ENCODE data around the gene TMC3. TPM values are rescaled to one million over a fixed set of nuclear protein-coding genes. Genes with fewer than 3 reads are reported as not detected.

TMC3 gene
- total and polyA plus RNA-seq, 7 experiments from 2014 or later, result not detected

- POLR2A ChIA-PET, result no interaction called here
- ATAC-seq (no peak), DNase-seq (no peak)
- Histone ChIP-seq H3K4me1 (ENCODE audit: control insufficient read depth in 2 of 2, insufficient read depth in 2 of 2, low read length in 2 of 2) (peaks cover 0 to 4% of the 10 kb centered on the region in 2 donors), H3K9me3 (ENCODE audit: control insufficient read depth in 2 of 3, low read length in 3 of 3) (no peaks in the 10 kb centered on the region), H3K27ac (ENCODE audit: low read depth, low read length) (no peak overlapping the region), H3K27me3 (ENCODE audit: control insufficient read depth in 2 of 2, insufficient read depth in 2 of 2, low read length in 2 of 2) (no peaks in the 10 kb centered on the region), H3K4me3 (ENCODE audit: low read length) (no peak overlapping the region), H3K36me3 (ENCODE audit: control insufficient read depth in 2 of 3, insufficient read depth in 3 of 3, low read length in 3 of 3) (no peaks in the 10 kb centered on the region)
- no peaks in the 10 kb centered on the region for H3K36me3 Mint-ChIP-seq
- H3K4me3 Mint-ChIP-seq, result no peak overlapping the region
- CTCF ChIA-PET, result no interaction called here
- peaks cover 0 to 19% (median 7%) of the 10 kb centered on the region in 5 donors for H3K27me3 Mint-ChIP-seq
- intact Hi-C loops (cut with micrococcal nuclease), result loop anchor here in 1 of 2 donors (5.0 kb wide), 1 partner anchor 783 kb away; no protein-coding TSS in a partner anchor
- peaks cover 10 to 24% (median 18%) of the 10 kb centered on the region in 7 donors for H3K4me1 Mint-ChIP-seq
- H3K27ac Mint-ChIP-seq, result no peak overlapping the region
- H3K9me3 Mint-ChIP-seq, result peaks cover 0 to 5% (median 0%) of the 10 kb centered on the region in 11 donors
Measured at GRCh38 chr15:81413851-81414250, 39.8 kb upstream of the TMC3 start.

GRCh38 chr15:81411969-81412633, 38.1 kb upstream of the TMC3 start:
- ChIA-PET CTCF (interaction anchor here (1.1 kb wide), 1 partner anchor 146 kb away, joined by 3 read pairs; no protein-coding TSS in a partner anchor), POLR2A (no interaction called here)
- no peaks in the 10 kb centered on the region for H3K27me3 ChIP-seq (ENCODE audit: control insufficient read depth in 2 of 2, insufficient read depth in 2 of 2, low read length in 2 of 2)
- H3K27me3 Mint-ChIP-seq, result peaks cover 0 to 29% (median 7%) of the 10 kb centered on the region in 5 donors
- intact Hi-C loops (cut with micrococcal nuclease), result loop anchor here (2.0 to 5.0 kb wide), 5 partner anchors 69 to 785 kb away; partner anchors contain the start of gene MEX3B (in 1 of the 2)
- no peak overlapping the region for H3K4me3 ChIP-seq (ENCODE audit: low read length)
- no peaks in the 10 kb centered on the region for H3K36me3 Mint-ChIP-seq
- ATAC-seq, result no peak
- peaks cover 0 to 4% of the 10 kb centered on the region in 2 donors for H3K4me1 ChIP-seq (ENCODE audit: control insufficient read depth in 2 of 2, insufficient read depth in 2 of 2, low read length in 2 of 2)
- no peaks in the 10 kb centered on the region for H3K9me3 ChIP-seq (ENCODE audit: control insufficient read depth in 2 of 3, low read length in 3 of 3)
- no peak overlapping the region for H3K27ac Mint-ChIP-seq
- no peaks in the 10 kb centered on the region for H3K36me3 ChIP-seq (ENCODE audit: control insufficient read depth in 2 of 3, insufficient read depth in 3 of 3, low read length in 3 of 3)
- no peak overlapping the region for H3K27ac ChIP-seq (ENCODE audit: low read depth, low read length)
- no peak for DNase-seq
- H3K9me3 Mint-ChIP-seq, result peaks cover 0 to 5% (median 0%) of the 10 kb centered on the region in 11 donors
- H3K4me3 Mint-ChIP-seq, result no peak overlapping the region
- peaks cover 10 to 24% (median 18%) of the 10 kb centered on the region in 7 donors for H3K4me1 Mint-ChIP-seq

GRCh38 chr15:81411051-81411450, 37.0 kb upstream of the TMC3 start:
- Histone ChIP-seq H3K27me3 (ENCODE audit: control insufficient read depth in 2 of 2, insufficient read depth in 2 of 2, low read length in 2 of 2) (no peaks in the 10 kb centered on the region), H3K36me3 (ENCODE audit: control insufficient read depth in 2 of 3, insufficient read depth in 3 of 3, low read length in 3 of 3) (no peaks in the 10 kb centered on the region), H3K4me3 (ENCODE audit: low read length) (no peak overlapping the region), H3K9me3 (ENCODE audit: control insufficient read depth in 2 of 3, low read length in 3 of 3) (no peaks in the 10 kb centered on the region), H3K4me1 (ENCODE audit: control insufficient read depth in 2 of 2, insufficient read depth in 2 of 2, low read length in 2 of 2) (peaks cover 0 to 4% of the 10 kb centered on the region in 2 donors), H3K27ac (ENCODE audit: low read depth, low read length) (no peak overlapping the region)
- Mint-ChIP-seq H3K36me3 (no peaks in the 10 kb centered on the region), H3K27ac (peak overlapping the region in 2 of 9 donors; percentile 30 to 43), H3K4me3 (no peak overlapping the region), H3K9me3 (peaks cover 0 to 5% (median 0%) of the 10 kb centered on the region in 11 donors), H3K27me3 (peaks cover 0 to 33% (median 7%) of the 10 kb centered on the region in 5 donors), H3K4me1 (peaks cover 10 to 24% (median 18%) of the 10 kb centered on the region in 7 donors)
- ATAC-seq, result no peak
- DNase-seq, result no peak
- ChIA-PET POLR2A (no interaction called here), CTCF (interaction anchor here (0.7 to 1.7 kb wide), 8 partner anchors 71 to 796 kb away, joined by 3 to 4 read pairs (median 3); no protein-coding TSS in a partner anchor)
- intact Hi-C loops (cut with micrococcal nuclease), result loop anchor here (2.0 to 5.0 kb wide), 5 partner anchors 70 to 786 kb away; partner anchors contain the start of gene MEX3B (in 1 of the 2)

- ChIA-PET POLR2A (no interaction called here), CTCF (interaction anchor here (0.6 to 1.7 kb wide), 11 partner anchors 10 to 874 kb away, joined by 3 to 6 read pairs (median 3); no protein-coding TSS in a partner anchor)
- Histone ChIP-seq H3K36me3 (ENCODE audit: control insufficient read depth in 2 of 3, insufficient read depth in 3 of 3, low read length in 3 of 3) (no peaks in the 10 kb centered on the region), H3K27ac (ENCODE audit: low read depth, low read length) (no peak overlapping the region), H3K27me3 (ENCODE audit: control insufficient read depth in 2 of 2, insufficient read depth in 2 of 2, low read length in 2 of 2) (peaks cover 0 to 3% of the 10 kb centered on the region in 2 donors), H3K4me3 (ENCODE audit: low read length) (no peak overlapping the region), H3K4me1 (ENCODE audit: control insufficient read depth in 2 of 2, insufficient read depth in 2 of 2, low read length in 2 of 2) (peaks cover 0 to 4% of the 10 kb centered on the region in 2 donors), H3K9me3 (ENCODE audit: control insufficient read depth in 2 of 3, low read length in 3 of 3) (no peaks in the 10 kb centered on the region)
- ATAC-seq, result peak; percentile 80
- H3K9me3 Mint-ChIP-seq, result peaks cover 0 to 5% (median 0%) of the 10 kb centered on the region in 11 donors
- DNase-seq, result peak in 7 of 9 donors; percentile 37 to 77 (median 69)
- H3K27ac Mint-ChIP-seq, result peak overlapping the region in 5 of 9 donors; percentile 13 to 86 (median 38)
- H3K27me3 Mint-ChIP-seq, result peaks cover 0 to 36% (median 7%) of the 10 kb centered on the region in 5 donors
- H3K4me1 Mint-ChIP-seq, result peaks cover 10 to 21% (median 17%) of the 10 kb centered on the region in 7 donors
- intact Hi-C loops (cut with micrococcal nuclease), result loop anchor here (1.0 to 5.0 kb wide), 6 partner anchors 70 to 788 kb away; partner anchors contain the start of gene MEX3B (in 1 of the 2)
- H3K4me3 Mint-ChIP-seq, result peak overlapping the region in 1 of 10 donors; percentile 35
- H3K36me3 Mint-ChIP-seq, result no peaks in the 10 kb centered on the region
Measured at GRCh38 chr15:81410318-81410753, 36.3 kb upstream of the TMC3 start.

GRCh38 chr15:81407718-81408117, 33.7 kb upstream of the TMC3 start:
- Histone ChIP-seq H3K27me3 (ENCODE audit: control insufficient read depth in 2 of 2, insufficient read depth in 2 of 2, low read length in 2 of 2) (peaks cover 0 to 3% of the 10 kb centered on the region in 2 donors), H3K27ac (ENCODE audit: low read depth, low read length) (no peak overlapping the region), H3K36me3 (ENCODE audit: control insufficient read depth in 2 of 3, insufficient read depth in 3 of 3, low read length in 3 of 3) (no peaks in the 10 kb centered on the region), H3K4me1 (ENCODE audit: control insufficient read depth in 2 of 2, insufficient read depth in 2 of 2, low read length in 2 of 2) (peaks cover 0 to 4% of the 10 kb centered on the region in 2 donors), H3K4me3 (ENCODE audit: low read length) (no peak overlapping the region), H3K9me3 (ENCODE audit: control insufficient read depth in 2 of 3, low read length in 3 of 3) (no peaks in the 10 kb centered on the region)
- H3K27ac Mint-ChIP-seq, result no peak overlapping the region
- peaks cover 0 to 38% (median 5%) of the 10 kb centered on the region in 5 donors for H3K27me3 Mint-ChIP-seq
- ATAC-seq (no peak), DNase-seq (no peak)
- CTCF ChIA-PET, result interaction anchor here (1.0 kb wide), 1 partner anchor 142 kb away, joined by 5 read pairs; no protein-coding TSS in a partner anchor
- peaks cover 3 to 8% (median 8%) of the 10 kb centered on the region in 7 donors for H3K4me1 Mint-ChIP-seq
- no peaks in the 10 kb centered on the region for H3K9me3 Mint-ChIP-seq
- POLR2A ChIA-PET, result no interaction called here
- intact Hi-C loops (cut with micrococcal nuclease), result loop anchor here in 1 of 2 donors (5.0 to 10.0 kb wide), 2 partner anchors 75 to 403 kb away; partner anchors contain the start of gene TLNRD1
- no peak overlapping the region for H3K4me3 Mint-ChIP-seq
- H3K36me3 Mint-ChIP-seq, result no peaks in the 10 kb centered on the region

GRCh38 chr15:81407176-81407575, 33.2 kb upstream of the TMC3 start:
- intact Hi-C loops (cut with micrococcal nuclease), result loop anchor here in 1 of 2 donors (5.0 to 10.0 kb wide), 2 partner anchors 75 to 402 kb away; partner anchors contain the start of gene TLNRD1
- DNase-seq, result no peak
- ATAC-seq, result no peak
- peaks cover 0 to 1% (median 0%) of the 10 kb centered on the region in 5 donors for H3K36me3 Mint-ChIP-seq
- no peak overlapping the region for H3K27ac ChIP-seq (ENCODE audit: low read depth, low read length)
- H3K9me3 ChIP-seq (ENCODE audit: control insufficient read depth in 2 of 3, low read length in 3 of 3), result no peaks in the 10 kb centered on the region
- no peaks in the 10 kb centered on the region for H3K36me3 ChIP-seq (ENCODE audit: control insufficient read depth in 2 of 3, insufficient read depth in 3 of 3, low read length in 3 of 3)
- ChIA-PET POLR2A (no interaction called here), CTCF (interaction anchor here (0.9 kb wide), 2 partner anchors 127 to 141 kb away, joined by 3 to 6 read pairs; no protein-coding TSS in a partner anchor)
- no peak overlapping the region for H3K4me3 ChIP-seq (ENCODE audit: low read length)
- no peaks in the 10 kb centered on the region for H3K9me3 Mint-ChIP-seq
- H3K4me1 ChIP-seq (ENCODE audit: control insufficient read depth in 2 of 2, insufficient read depth in 2 of 2, low read length in 2 of 2), result peaks cover 0 to 4% of the 10 kb centered on the region in 2 donors
- peaks cover 0 to 38% (median 5%) of the 10 kb centered on the region in 5 donors for H3K27me3 Mint-ChIP-seq
- H3K4me3 Mint-ChIP-seq, result no peak overlapping the region
- peaks cover 3 to 8% (median 8%) of the 10 kb centered on the region in 7 donors for H3K4me1 Mint-ChIP-seq
- no peak overlapping the region for H3K27ac Mint-ChIP-seq
- peaks cover 0 to 3% of the 10 kb centered on the region in 2 donors for H3K27me3 ChIP-seq (ENCODE audit: control insufficient read depth in 2 of 2, insufficient read depth in 2 of 2, low read length in 2 of 2)

All from naive thymus-derived CD4-positive, alpha-beta T cell (primary cell).